K562 (cell line): ENCODE measurements around the gene CYS1. TPM values are rescaled to one million over a fixed set of nuclear protein-coding genes. Genes with fewer than 3 reads are reported as not detected.

Experiments
- CBX1 ChIP-seq: sonication (generic); IDR thresholded peaks from 2 replicates; pipeline ENCODE4 v1.6.1; 2016; ENCODE audit warnings: antibody characterized with exemption, low read depth, mild to moderate bottlenecking
- CC2D1A ChIP-seq: fragments of 450-650 bp; IDR thresholded peaks from 2 replicates; pipeline ENCODE4 v1.6.1; 2017; ENCODE audit warnings: mild to moderate bottlenecking
- CEBPB ChIP-seq: fragments of 450-650 bp; IDR thresholded peaks from 2 replicates; pipeline ENCODE4 v1.6.1; 2016; ENCODE audit warnings: missing genetic modification characterization, missing compliant biosample characterization
- CREM ChIP-seq: IDR thresholded peaks from 2 replicates; pipeline ENCODE4 v1.6.1; 2014; ENCODE audit warnings: antibody characterized with exemption, low read depth
- EP300 ChIP-seq: IDR thresholded peaks from 2 replicates; pipeline ENCODE4 v1.6.1; 2012; ENCODE audit warnings: low read length, improper control_type of control experiment
- POLR2G ChIP-seq: fragments of 200-400 bp; formaldehyde crosslinking; IDR thresholded peaks from 2 replicates; pipeline ENCODE4 v1.6.1; 2017; ENCODE audit warnings: low read depth, mild to moderate bottlenecking, antibody characterized with exemption, low read length, moderate library complexity
- RBBP5 ChIP-seq: fragments of 200-600 bp; sonication (generic); IDR thresholded peaks from 2 replicates; pipeline ENCODE4 v1.6.1; 2012; ENCODE audit warnings: borderline replicate concordance, mild to moderate bottlenecking, low read length, control low read depth, inconsistent platforms; ENCODE audit not compliant: insufficient read depth, poor library complexity, severe bottlenecking
- SMAD3 ChIP-seq: fragments of 450-650 bp; formaldehyde crosslinking; conservative IDR thresholded peaks from 2 replicates; pipeline ENCODE4 v1.4.0; 2020; ENCODE audit warnings: mild to moderate bottlenecking
- ZNF384 ChIP-seq: IDR thresholded peaks from 2 replicates; pipeline ENCODE4 v1.6.1; 2012; ENCODE audit warnings: low read depth, low read length, improper control_type of control experiment
- polyA plus RNA-seq, 8 experiments: library from polyadenylated mRNA; depleted of rRNA in 4 of 8; stranded (reverse) in 5 of 8; unstranded in 3 of 8; fragments of >200 nt; fragmentation: Nextera tagmentation in 2 of 8; fragmentation: Illumina TruSeq in 1 of 8; extraction: Ambion mirVana in 2 of 8; extraction: Trizol in 1 of 8; gene quantifications; 2 replicates each; pipeline versions ENCODE4 v1.2.1 to v1.2.3, GENCODE V29; 2011 to 2014; ENCODE audit warnings: inconsistent platforms in 1 of 8, missing spikeins in 1 of 8
- total RNA-seq, 7 experiments: library from RNA; depleted of rRNA in 6 of 7; stranded (reverse); fragments of >200 nt in 6 of 7; fragmentation: Illumina TruSeq in 2 of 7; extraction: Trizol in 2 of 7; gene quantifications; 2 replicates each; pipeline versions ENCODE4 v1.2.1 to v1.2.3, GENCODE V29; 2011 to 2021; ENCODE audit warnings: low replicate concordance in 1 of 7
- TF ChIP-seq, protein P1 (sequence below): sonication (generic); formaldehyde crosslinking; IDR thresholded peaks from 2 replicates; pipeline ENCODE4 v1.8.0; 2022; ENCODE audit warnings: mild to moderate bottlenecking, low read depth, missing genetic modification reagents
- TF ChIP-seq, protein P2 (sequence below): sonication (generic); formaldehyde crosslinking; IDR thresholded peaks from 2 replicates; pipeline ENCODE4 v1.8.1; 2022; ENCODE audit warnings: missing genetic modification reagents
- TF ChIP-seq, protein P3 (sequence below): IDR thresholded peaks from 2 replicates; pipeline ENCODE4 v1.6.1; 2014; ENCODE audit warnings: antibody characterized with exemption
- TF ChIP-seq, protein P4 (sequence below): conservative IDR thresholded peaks from 2 replicates; pipeline ENCODE4 v1.6.1; 2011; ENCODE audit warnings: low read depth, mild to moderate bottlenecking, low read length; ENCODE audit not compliant: control insufficient read depth
- TF ChIP-seq, protein P5 (sequence below): fragments of 200-800 bp; sonication (Bioruptor generic); IDR thresholded peaks from 2 replicates; pipeline ENCODE4 v1.6.1; 2017; ENCODE audit warnings: missing genetic modification characterization, missing compliant biosample characterization
- TF ChIP-seq, protein P6 (sequence below): fragments of 250-450 bp; sonication (Bioruptor Pico); IDR thresholded peaks from 2 replicates; pipeline ENCODE4 v1.8.0; 2021; ENCODE audit warnings: moderate library complexity, mild to moderate bottlenecking, inconsistent platforms
- TF ChIP-seq, protein P7 (sequence below): sonication (generic); formaldehyde crosslinking; IDR thresholded peaks from 2 replicates; pipeline ENCODE4 v1.8.1; 2023; ENCODE audit warnings: mild to moderate bottlenecking, missing genetic modification reagents

The CYS1 gene
- total and polyA plus RNA-seq, 9 of the 15 experiments (the other 6 are each of a cell fraction or from before 2014, with no cell fraction given): 0.11 to 0.13 TPM; not detected in 7

DNA sequence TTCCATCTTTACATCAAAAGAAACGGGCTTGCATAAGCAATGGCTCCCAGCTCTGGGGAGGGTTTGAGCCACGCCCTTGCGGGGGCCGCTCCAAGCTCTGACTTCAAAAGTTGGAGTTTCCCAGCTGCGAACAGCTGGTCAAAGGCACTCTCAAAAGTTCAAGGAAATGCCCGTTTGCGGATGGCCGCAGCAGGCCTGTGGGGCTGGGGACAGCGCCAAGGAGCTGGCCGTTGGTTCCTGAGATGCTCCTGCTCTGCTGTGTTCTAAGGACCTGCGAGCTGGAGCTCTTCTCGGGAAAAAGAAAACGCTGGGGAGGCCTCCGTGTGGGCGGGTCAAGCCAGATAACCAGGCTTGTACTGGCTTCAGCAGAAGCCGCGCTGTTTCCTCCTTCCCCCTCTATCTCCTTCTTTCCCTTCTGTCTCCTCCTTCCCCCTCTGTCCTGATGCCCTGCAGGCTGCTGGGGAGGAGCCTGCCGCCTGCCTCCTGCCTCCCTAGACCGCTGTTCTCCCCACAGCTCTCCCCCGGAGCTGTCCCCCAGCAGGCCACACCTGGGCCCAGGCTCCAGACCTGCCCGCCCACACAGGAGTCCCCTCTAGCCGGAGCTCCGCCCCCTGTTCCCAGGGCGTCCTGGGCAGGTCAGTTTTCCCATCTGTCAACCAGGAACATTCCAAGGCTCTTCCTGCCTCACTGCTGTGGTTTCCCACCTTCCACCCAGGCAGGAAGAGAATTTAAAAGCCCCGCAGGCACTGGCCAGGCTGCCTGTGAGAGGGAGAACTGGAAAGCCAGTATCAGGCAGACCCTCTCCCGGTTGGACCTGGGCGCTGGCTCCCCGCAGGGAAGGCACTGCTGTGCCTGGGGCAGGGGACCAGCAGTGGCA is 22.7 kb downstream of the CYS1 start (continued):
- TF ChIP-seq, protein P1, sequence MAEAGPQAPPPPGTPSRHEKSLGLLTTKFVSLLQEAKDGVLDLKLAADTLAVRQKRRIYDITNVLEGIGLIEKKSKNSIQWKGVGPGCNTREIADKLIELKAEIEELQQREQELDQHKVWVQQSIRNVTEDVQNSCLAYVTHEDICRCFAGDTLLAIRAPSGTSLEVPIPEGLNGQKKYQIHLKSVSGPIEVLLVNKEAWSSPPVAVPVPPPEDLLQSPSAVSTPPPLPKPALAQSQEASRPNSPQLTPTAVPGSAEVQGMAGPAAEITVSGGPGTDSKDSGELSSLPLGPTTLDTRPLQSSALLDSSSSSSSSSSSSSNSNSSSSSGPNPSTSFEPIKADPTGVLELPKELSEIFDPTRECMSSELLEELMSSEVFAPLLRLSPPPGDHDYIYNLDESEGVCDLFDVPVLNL: no peak
- TF ChIP-seq, protein P2, sequence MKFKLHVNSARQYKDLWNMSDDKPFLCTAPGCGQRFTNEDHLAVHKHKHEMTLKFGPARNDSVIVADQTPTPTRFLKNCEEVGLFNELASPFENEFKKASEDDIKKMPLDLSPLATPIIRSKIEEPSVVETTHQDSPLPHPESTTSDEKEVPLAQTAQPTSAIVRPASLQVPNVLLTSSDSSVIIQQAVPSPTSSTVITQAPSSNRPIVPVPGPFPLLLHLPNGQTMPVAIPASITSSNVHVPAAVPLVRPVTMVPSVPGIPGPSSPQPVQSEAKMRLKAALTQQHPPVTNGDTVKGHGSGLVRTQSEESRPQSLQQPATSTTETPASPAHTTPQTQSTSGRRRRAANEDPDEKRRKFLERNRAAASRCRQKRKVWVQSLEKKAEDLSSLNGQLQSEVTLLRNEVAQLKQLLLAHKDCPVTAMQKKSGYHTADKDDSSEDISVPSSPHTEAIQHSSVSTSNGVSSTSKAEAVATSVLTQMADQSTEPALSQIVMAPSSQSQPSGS (CRISPR knock-in tag): no peak
- TF ChIP-seq CREM: 0 out of 2 replicates have a peak, but pooled peaks have one; percentile 19
- no peak for TF ChIP-seq SMAD3
- TF ChIP-seq RBBP5: peak; percentile 53
- TF ChIP-seq CC2D1A: no peak
- TF ChIP-seq, protein P3, sequence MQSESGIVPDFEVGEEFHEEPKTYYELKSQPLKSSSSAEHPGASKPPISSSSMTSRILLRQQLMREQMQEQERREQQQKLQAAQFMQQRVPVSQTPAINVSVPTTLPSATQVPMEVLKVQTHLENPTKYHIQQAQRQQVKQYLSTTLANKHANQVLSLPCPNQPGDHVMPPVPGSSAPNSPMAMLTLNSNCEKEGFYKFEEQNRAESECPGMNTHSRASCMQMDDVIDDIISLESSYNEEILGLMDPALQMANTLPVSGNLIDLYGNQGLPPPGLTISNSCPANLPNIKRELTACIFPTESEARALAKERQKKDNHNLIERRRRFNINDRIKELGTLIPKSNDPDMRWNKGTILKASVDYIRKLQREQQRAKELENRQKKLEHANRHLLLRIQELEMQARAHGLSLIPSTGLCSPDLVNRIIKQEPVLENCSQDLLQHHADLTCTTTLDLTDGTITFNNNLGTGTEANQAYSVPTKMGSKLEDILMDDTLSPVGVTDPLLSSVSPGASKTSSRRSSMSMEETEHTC: no peak
- TF ChIP-seq CBX1: no peak
- TF ChIP-seq, protein P4, sequence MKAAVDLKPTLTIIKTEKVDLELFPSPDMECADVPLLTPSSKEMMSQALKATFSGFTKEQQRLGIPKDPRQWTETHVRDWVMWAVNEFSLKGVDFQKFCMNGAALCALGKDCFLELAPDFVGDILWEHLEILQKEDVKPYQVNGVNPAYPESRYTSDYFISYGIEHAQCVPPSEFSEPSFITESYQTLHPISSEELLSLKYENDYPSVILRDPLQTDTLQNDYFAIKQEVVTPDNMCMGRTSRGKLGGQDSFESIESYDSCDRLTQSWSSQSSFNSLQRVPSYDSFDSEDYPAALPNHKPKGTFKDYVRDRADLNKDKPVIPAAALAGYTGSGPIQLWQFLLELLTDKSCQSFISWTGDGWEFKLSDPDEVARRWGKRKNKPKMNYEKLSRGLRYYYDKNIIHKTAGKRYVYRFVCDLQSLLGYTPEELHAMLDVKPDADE: peak; percentile 22; the same call in 1 of the 2 replicates
- peak; percentile 52; the same call in 1 of the 2 replicates for TF ChIP-seq CEBPB
- TF ChIP-seq, protein P5, sequence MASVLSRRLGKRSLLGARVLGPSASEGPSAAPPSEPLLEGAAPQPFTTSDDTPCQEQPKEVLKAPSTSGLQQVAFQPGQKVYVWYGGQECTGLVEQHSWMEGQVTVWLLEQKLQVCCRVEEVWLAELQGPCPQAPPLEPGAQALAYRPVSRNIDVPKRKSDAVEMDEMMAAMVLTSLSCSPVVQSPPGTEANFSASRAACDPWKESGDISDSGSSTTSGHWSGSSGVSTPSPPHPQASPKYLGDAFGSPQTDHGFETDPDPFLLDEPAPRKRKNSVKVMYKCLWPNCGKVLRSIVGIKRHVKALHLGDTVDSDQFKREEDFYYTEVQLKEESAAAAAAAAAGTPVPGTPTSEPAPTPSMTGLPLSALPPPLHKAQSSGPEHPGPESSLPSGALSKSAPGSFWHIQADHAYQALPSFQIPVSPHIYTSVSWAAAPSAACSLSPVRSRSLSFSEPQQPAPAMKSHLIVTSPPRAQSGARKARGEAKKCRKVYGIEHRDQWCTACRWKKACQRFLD: no peak; the same call in 1 of the 2 replicates
- TF ChIP-seq, protein P6, sequence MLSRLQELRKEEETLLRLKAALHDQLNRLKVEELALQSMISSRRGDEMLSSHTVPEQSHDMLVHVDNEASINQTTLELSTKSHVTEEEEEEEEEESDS (CRISPR knock-in tag): no peak
- peak; percentile 80 for TF ChIP-seq POLR2G
- TF ChIP-seq EP300: peak; percentile 45
- TF ChIP-seq, protein P7, sequence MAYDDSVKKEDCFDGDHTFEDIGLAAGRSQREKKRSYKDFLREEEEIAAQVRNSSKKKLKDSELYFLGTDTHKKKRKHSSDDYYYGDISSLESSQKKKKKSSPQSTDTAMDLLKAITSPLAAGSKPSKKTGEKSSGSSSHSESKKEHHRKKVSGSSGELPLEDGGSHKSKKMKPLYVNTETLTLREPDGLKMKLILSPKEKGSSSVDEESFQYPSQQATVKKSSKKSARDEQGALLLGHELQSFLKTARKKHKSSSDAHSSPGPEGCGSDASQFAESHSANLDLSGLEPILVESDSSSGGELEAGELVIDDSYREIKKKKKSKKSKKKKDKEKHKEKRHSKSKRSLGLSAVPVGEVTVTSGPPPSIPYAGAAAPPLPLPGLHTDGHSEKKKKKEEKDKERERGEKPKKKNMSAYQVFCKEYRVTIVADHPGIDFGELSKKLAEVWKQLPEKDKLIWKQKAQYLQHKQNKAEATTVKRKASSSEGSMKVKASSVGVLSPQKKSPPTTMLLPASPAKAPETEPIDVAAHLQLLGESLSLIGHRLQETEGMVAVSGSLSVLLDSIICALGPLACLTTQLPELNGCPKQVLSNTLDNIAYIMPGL (CRISPR knock-in tag): no peak
- TF ChIP-seq ZNF384: no peak
